Hematopoietic multipotent progenitor cell treated with erythropoietin and hydrocortisone succinate and interleukin-3 and kit ligand, for 15 days (in vitro differentiated cells): Measurements from ENCODE around the gene HOTAIR.

Experiments used
- DNase-seq: peaks from one replicate; pipeline ENCODE4 v3.0.0-alpha.2; 2015; ENCODE audit warnings: low spot score

HOTAIR gene

GRCh38 chr12:53975479-53976152, 862 bp upstream of the HOTAIR start:
- no peak for DNase-seq

- DNase-seq: no peak
Observed at GRCh38 chr12:53975064-53975471, 314 bp upstream of the HOTAIR start.

- no peak for DNase-seq
Observed at GRCh38 chr12:53973236-53974042, 1.3 kb downstream of the HOTAIR start.

- no peak for DNase-seq
Observed at GRCh38 chr12:53972722-53973235, 2.0 kb downstream of the HOTAIR start, which contains the start of gene HOXC11. Gene HOXC11, plus strand, starts transcription at chr12:53973126. Its CDS starts 116 bp downstream, at chr12:53973242.

GRCh38 chr12:53972152-53972702, 2.5 kb downstream of the HOTAIR start:
- DNase-seq: no peak

GRCh38 chr12:53971686-53972085, 3.1 kb downstream of the HOTAIR start:
- DNase-seq: no peak

- DNase-seq: no peak
Observed at GRCh38 chr12:53971129-53971528, 3.6 kb downstream of the HOTAIR start.

GRCh38 chr12:53970451-53970850, 4.3 kb downstream of the HOTAIR start:
- DNase-seq: no peak

GRCh38 chr12:53969588-53970259, 5.0 kb downstream of the HOTAIR start:
- DNase-seq: no peak

- no peak for DNase-seq
Observed at GRCh38 chr12:53968214-53969127, 6.3 kb downstream of the HOTAIR start.

GRCh38 chr12:53967421-53967925, 7.3 kb downstream of the HOTAIR start:
- DNase-seq: no peak

GRCh38 chr12:53966385-53967133, 8.2 kb downstream of the HOTAIR start:
- DNase-seq: no peak

- DNase-seq: no peak
Observed at GRCh38 chr12:53966085-53966384, 8.7 kb downstream of the HOTAIR start.

GRCh38 chr12:53965281-53966084, 9.3 kb downstream of the HOTAIR start:
- no peak for DNase-seq

GRCh38 chr12:53964315-53964713, 10.4 kb downstream of the HOTAIR start:
- DNase-seq: no peak

GRCh38 chr12:53963434-53964314, 11.1 kb downstream of the HOTAIR start:
- no peak for DNase-seq

- no peak for DNase-seq
Observed at GRCh38 chr12:53963005-53963404, 11.7 kb downstream of the HOTAIR start.

GRCh38 chr12:53961025-53961761, 13.6 kb downstream of the HOTAIR start:
- no peak for DNase-seq
